ENCODE results near the gene ZNF277.

ZNF277 gene

GRCh38 chr7:112188257-112188656, 18.2 kb upstream of the ZNF277 start:
- TF ChIP-seq ISL1 (CRISPR knock-in tag; IDR thresholded peaks at IDR 0.05) (no peak), ZNF8 (CRISPR knock-in tag; IDR thresholded peaks at IDR 0.05) (no peak), SNAI2 (CRISPR knock-in tag; IDR thresholded peaks at IDR 0.05) (no peak), TSHZ2 (CRISPR knock-in tag; IDR thresholded peaks at IDR 0.05) (no peak), POU6F1 (CRISPR knock-in tag; IDR thresholded peaks at IDR 0.05; ENCODE audit: borderline replicate concordance, low read depth) (no peak), TOX (CRISPR knock-in tag; IDR thresholded peaks at IDR 0.05; ENCODE audit: borderline replicate concordance) (no peak), RARB (CRISPR knock-in tag; IDR thresholded peaks at IDR 0.05) (no peak), ZFP3 (CRISPR knock-in tag; IDR thresholded peaks at IDR 0.05) (no peak), ZC3H10 (CRISPR knock-in tag; IDR thresholded peaks at IDR 0.05) (no peak), CSDC2 (CRISPR knock-in tag; IDR thresholded peaks at IDR 0.05) (no peak), PPARA (CRISPR knock-in tag; IDR thresholded peaks at IDR 0.05; ENCODE audit: borderline replicate concordance) (no peak), ESRRG (CRISPR knock-in tag; IDR thresholded peaks at IDR 0.05) (no peak), ZNF70 (CRISPR knock-in tag; IDR thresholded peaks at IDR 0.05) (no peak), BACH2 (CRISPR knock-in tag; IDR thresholded peaks at IDR 0.05; ENCODE audit: borderline replicate concordance) (no peak), ZFP30 (CRISPR knock-in tag; IDR thresholded peaks at IDR 0.05) (no peak), ZNF565 (CRISPR knock-in tag; conservative IDR thresholded peaks at IDR 0.05; ENCODE audit: low read depth) (no peak), ARNTL (CRISPR knock-in tag; IDR thresholded peaks at IDR 0.05; ENCODE audit: borderline replicate concordance, low read depth) (no peak), CREB5 (CRISPR knock-in tag; IDR thresholded peaks at IDR 0.05; ENCODE audit: low read depth) (no peak), GLIS3 (CRISPR knock-in tag; IDR thresholded peaks at IDR 0.05) (no peak), PATZ1 (CRISPR knock-in tag; IDR thresholded peaks at IDR 0.05; ENCODE audit: borderline replicate concordance) (no peak)
- ATAC-seq, result no peak

GRCh38 chr7:112189691-112190090, 16.8 kb upstream of the ZNF277 start:
- no peak for TF ChIP-seq TOX (CRISPR knock-in tag; IDR thresholded peaks at IDR 0.05; ENCODE audit: borderline replicate concordance)
- TF ChIP-seq TCF4 (CRISPR knock-in tag; IDR thresholded peaks at IDR 0.05; ENCODE audit: borderline replicate concordance), result no peak
- no peak for TF ChIP-seq ZNF565 (CRISPR knock-in tag; conservative IDR thresholded peaks at IDR 0.05; ENCODE audit: low read depth)
- no peak for TF ChIP-seq CSRNP3 (CRISPR knock-in tag; IDR thresholded peaks at IDR 0.05)
- TF ChIP-seq BACH2 (CRISPR knock-in tag; IDR thresholded peaks at IDR 0.05; ENCODE audit: borderline replicate concordance), result no peak
- TF ChIP-seq ZNF8 (CRISPR knock-in tag; IDR thresholded peaks at IDR 0.05), result no peak
- no peak for TF ChIP-seq ARNTL (CRISPR knock-in tag; IDR thresholded peaks at IDR 0.05; ENCODE audit: borderline replicate concordance, low read depth)
- no peak for TF ChIP-seq ZC3H10 (CRISPR knock-in tag; IDR thresholded peaks at IDR 0.05)
- no peak for TF ChIP-seq GLIS3 (CRISPR knock-in tag; IDR thresholded peaks at IDR 0.05)
- no peak for TF ChIP-seq PPARA (CRISPR knock-in tag; IDR thresholded peaks at IDR 0.05; ENCODE audit: borderline replicate concordance)
- no peak for TF ChIP-seq OSR1 (CRISPR knock-in tag; IDR thresholded peaks at IDR 0.05)
- TF ChIP-seq PATZ1 (CRISPR knock-in tag; IDR thresholded peaks at IDR 0.05; ENCODE audit: borderline replicate concordance), result no peak
- TF ChIP-seq POU6F1 (CRISPR knock-in tag; IDR thresholded peaks at IDR 0.05; ENCODE audit: borderline replicate concordance, low read depth), result no peak
- ATAC-seq, result no peak

Data from SK-N-SH treated with all-trans-retinoic acid at 6 μM for 48 hours (cell line).